ENCODE data around the gene ZNF200. TPM values are rescaled to one million over a fixed set of nuclear protein-coding genes. Genes with fewer than 3 reads are reported as not detected.

The ZNF200 gene
- polyA plus RNA-seq (3.1 to 4.7 TPM (median 4.3 TPM) in 3 replicates), polyA minus RNA-seq (2.0 to 6.3 TPM (median 2.7 TPM) in 3 replicates)
- 2.2 TPM for polyA plus RNA-seq (2011; ENCODE audit: low read depth)
- polyA plus RNA-seq (2011; cell fraction: cytosol; rRNA removed), result 1.9 and 3.6 TPM in 2 replicates
- 7.4 and 9.2 TPM in 2 replicates for polyA plus RNA-seq (2011; cell fraction: nucleus; rRNA removed)
- polyA plus RNA-seq (2012; ENCODE audit: low replicate concordance), result 4.1 and 4.9 TPM in 2 replicates
- 2.5 TPM for polyA minus RNA-seq (2011; cell fraction: cytosol; rRNA and poly(A)+ RNA removed)
- polyA minus RNA-seq (2011; cell fraction: nucleus; rRNA and poly(A)+ RNA removed), result 4.0 and 6.5 TPM in 2 replicates

DNA sequence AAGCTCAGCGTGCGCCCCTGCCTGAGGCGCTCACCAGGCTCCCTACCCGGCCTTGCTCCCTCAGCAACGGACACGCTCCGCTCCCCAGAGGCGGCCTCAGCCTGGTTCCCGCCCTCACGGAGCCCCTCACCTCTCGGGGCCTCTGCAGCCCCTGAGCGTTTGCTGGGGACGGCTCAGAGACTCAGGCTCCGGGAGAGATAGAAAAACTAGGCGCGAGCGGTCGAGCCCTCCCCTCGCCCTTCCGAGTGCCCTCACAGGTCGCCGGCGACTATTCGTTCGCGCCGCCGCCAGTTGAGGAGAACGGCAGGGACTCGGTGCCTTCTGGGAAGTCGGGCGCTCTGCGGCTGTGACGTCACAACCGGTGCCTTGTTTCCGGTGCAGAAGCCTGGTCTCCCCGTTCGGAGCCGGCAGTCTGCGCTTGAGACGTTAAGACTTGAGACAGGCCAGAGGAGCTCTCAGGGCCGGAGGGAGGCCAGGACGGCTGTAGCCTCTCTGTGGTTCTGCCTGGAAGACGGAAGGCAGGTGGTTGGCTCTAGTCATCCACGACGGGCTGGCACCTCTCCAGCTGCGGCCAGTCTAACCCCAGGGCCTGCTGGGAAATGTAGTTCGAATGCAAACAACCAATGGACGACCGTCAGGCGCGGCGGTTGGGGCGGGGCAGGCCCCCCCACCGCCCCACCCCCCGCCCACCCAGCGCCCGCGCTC is at the start of gene ZNF200:
TSS of gene ZNF200 (minus strand) at position 302 of the 705 bp plus-strand sequence. CDS start 1,403 bp downstream, outside the sequence.
- H3K27me3 ChIP-seq (ENCODE audit: control insufficient read depth, extremely low read depth, insufficient read depth, low read length), result no peaks in the 10 kb centered on the region
- no peaks in the 10 kb centered on the region for H4K20me1 ChIP-seq (ENCODE audit: control insufficient read depth, extremely low read depth, insufficient read depth, low read length)
- H3K9me3 ChIP-seq (ENCODE audit: control insufficient read depth, low read depth, low read length), result no peaks in the 10 kb centered on the region
- H3K27ac ChIP-seq (ENCODE audit: control insufficient read depth, insufficient read depth, low read length), result peak within 1 kb of the TSS; percentile 84
- peaks cover 4% of the 10 kb centered on the region for H3K4me1 ChIP-seq (ENCODE audit: control insufficient read depth, extremely low read depth, insufficient read depth, low read length)
- no peaks in the 10 kb centered on the region for H3K9me1 ChIP-seq (ENCODE audit: control insufficient read depth, extremely low read depth, insufficient read depth, low read length)
- H3K9ac ChIP-seq (ENCODE audit: control insufficient read depth, extremely low read depth, insufficient read depth, low read length), result peak within 1 kb of the TSS; percentile 87
- peaks cover 15% of the 10 kb centered on the region for H3K79me2 ChIP-seq (ENCODE audit: control insufficient read depth, insufficient read depth, low read length)
- H3K4me3 ChIP-seq (ENCODE audit: control insufficient read depth in 2 of 3, extremely low read depth in 1 of 3, insufficient read depth in 2 of 3, low read depth in 1 of 3, low read length in 3 of 3), result peak within 1 kb of the TSS; percentile 70 to 95 (median 92)
- DNase-seq (ENCODE audit: low read depth, low spot score), result peak; percentile 55
- FAIRE-seq, result peak; percentile 55
- peak within 1 kb of the TSS; percentile 99 for H3K4me2 ChIP-seq (ENCODE audit: control insufficient read depth, extremely low read depth, insufficient read depth, low read depth, low read length)
- H3K36me3 ChIP-seq (ENCODE audit: control insufficient read depth in 2 of 2, extremely low read depth in 1 of 2, insufficient read depth in 2 of 2, low read length in 2 of 2), result peaks cover 5 to 8% of the 10 kb centered on the region in 2 experiments
- dilution Hi-C loops (cut with MboI; ENCODE audit: extremely low pct_ligation_motif_present, low sequenced_read_pairs), result no loop called here
- TF ChIP-seq CTCF (optimal IDR thresholded peaks at IDR 0.05 in 1 of 3, IDR thresholded peaks at IDR 0.05 in 1 of 3, conservative IDR thresholded peaks at IDR 0.05 in 1 of 3; ENCODE audit: extremely low read depth in 1 of 3, insufficient read depth in 2 of 3, low read length in 3 of 3) (no peak), EZH2 (IDR thresholded peaks at IDR 0.05; ENCODE audit: low read length) (no peak)
- peak within 1 kb of the TSS; percentile 100 for H2AFZ ChIP-seq (ENCODE audit: control insufficient read depth, low read length)

- Histone ChIP-seq H4K20me1 (ENCODE audit: control insufficient read depth, extremely low read depth, insufficient read depth, low read length) (no peaks in the 10 kb centered on the region), H3K9ac (ENCODE audit: control insufficient read depth, extremely low read depth, insufficient read depth, low read length) (peak overlapping the region; percentile 98), H3K4me3 (ENCODE audit: control insufficient read depth in 2 of 3, extremely low read depth in 1 of 3, insufficient read depth in 2 of 3, low read depth in 1 of 3, low read length in 3 of 3) (peak overlapping the region; percentile 77 to 79 (median 79)), H3K4me2 (ENCODE audit: control insufficient read depth, extremely low read depth, insufficient read depth, low read depth, low read length) (peak overlapping the region; percentile 80), H2AFZ (ENCODE audit: control insufficient read depth, low read length) (peak overlapping the region; percentile 64), H3K27me3 (ENCODE audit: control insufficient read depth, extremely low read depth, insufficient read depth, low read length) (no peaks in the 10 kb centered on the region), H3K9me3 (ENCODE audit: control insufficient read depth, low read depth, low read length) (peaks cover 4% of the 10 kb centered on the region), H3K9me1 (ENCODE audit: control insufficient read depth, extremely low read depth, insufficient read depth, low read length) (no peaks in the 10 kb centered on the region), H3K4me1 (ENCODE audit: control insufficient read depth, extremely low read depth, insufficient read depth, low read length) (peaks cover 15% of the 10 kb centered on the region), H3K79me2 (ENCODE audit: control insufficient read depth, insufficient read depth, low read length) (peaks cover 43% of the 10 kb centered on the region), H3K27ac (ENCODE audit: control insufficient read depth, insufficient read depth, low read length) (peak overlapping the region; percentile 99), H3K36me3 (ENCODE audit: control insufficient read depth in 2 of 2, extremely low read depth in 1 of 2, insufficient read depth in 2 of 2, low read length in 2 of 2) (peaks cover 9 to 17% of the 10 kb centered on the region in 2 experiments)
- FAIRE-seq (no peak), DNase-seq (ENCODE audit: low read depth, low spot score) (no peak)
- TF ChIP-seq CTCF (optimal IDR thresholded peaks at IDR 0.05 in 1 of 3, IDR thresholded peaks at IDR 0.05 in 1 of 3, conservative IDR thresholded peaks at IDR 0.05 in 1 of 3; ENCODE audit: extremely low read depth in 1 of 3, insufficient read depth in 2 of 3, low read length in 3 of 3) (no peak), EZH2 (IDR thresholded peaks at IDR 0.05; ENCODE audit: low read length) (no peak)
- dilution Hi-C loops (cut with MboI; ENCODE audit: extremely low pct_ligation_motif_present, low sequenced_read_pairs), result no loop called here
Measured at GRCh38 chr16:3283543-3284447, 48.8 kb upstream of the ZNF200 start.
